GM12874 (cell line): ENCODE results near the gene MPC1L.

Source experiments
- CTCF ChIP-seq: IDR thresholded peaks from 2 replicates; pipeline ENCODE4 v1.5.1; 2011; ENCODE audit warnings: low read depth, mild to moderate bottlenecking, control low read depth, low read length, moderate library complexity; ENCODE audit not compliant: insufficient read depth

MPC1L gene

GRCh38 chrX:40581336-40581920, 41.8 kb upstream of the MPC1L start:
- no peak for TF ChIP-seq CTCF

- TF ChIP-seq CTCF = no peak
These were observed 40.4 kb upstream of the MPC1L start for GRCh38 chrX:40582811-40583210.

- TF ChIP-seq CTCF = no peak
These were observed 19.8 kb upstream of the MPC1L start for GRCh38 chrX:40603446-40603845.

- no peak for TF ChIP-seq CTCF
These were observed 15.8 kb upstream of the MPC1L start for GRCh38 chrX:40607381-40607780.

GRCh38 chrX:40612511-40612910, 10.7 kb upstream of the MPC1L start:
- TF ChIP-seq CTCF = no peak

- TF ChIP-seq CTCF = no peak
These were observed 7.3 kb upstream of the MPC1L start for GRCh38 chrX:40615976-40616375.

- TF ChIP-seq CTCF = no peak
These were observed 5.7 kb upstream of the MPC1L start for GRCh38 chrX:40617566-40617965.
